Measurements from ENCODE around the gene FOXI1.

The FOXI1 gene

DNA sequence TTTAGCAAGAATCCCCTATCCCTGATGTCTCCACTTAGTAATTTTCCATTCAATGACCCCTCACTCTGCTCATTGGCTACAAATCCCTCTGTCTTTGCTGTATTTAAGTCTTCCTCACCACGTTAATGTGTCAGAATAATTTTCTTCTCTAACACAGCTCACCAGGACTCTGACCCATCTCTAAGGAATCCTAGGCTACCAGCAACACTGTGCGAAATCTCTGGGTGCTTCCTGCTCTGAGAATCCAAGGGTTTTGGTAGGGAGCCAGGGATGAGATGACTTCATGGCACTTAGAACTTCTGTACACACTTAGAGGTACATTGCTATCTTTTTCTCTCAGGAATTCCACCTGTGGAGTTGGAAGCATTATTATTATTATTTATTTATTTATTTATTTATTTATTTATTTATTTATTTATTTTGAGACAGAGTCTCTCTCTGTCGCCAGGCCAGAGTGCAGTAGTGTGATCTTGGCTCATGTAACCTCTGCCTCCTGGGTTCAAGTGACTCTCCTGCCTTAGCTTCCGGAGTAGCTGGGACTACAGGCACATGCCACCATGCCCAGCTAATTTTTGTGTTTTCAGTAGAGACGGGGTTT is 53.5 kb downstream of the FOXI1 start (continued):
- TF ChIP-seq, protein P1, sequence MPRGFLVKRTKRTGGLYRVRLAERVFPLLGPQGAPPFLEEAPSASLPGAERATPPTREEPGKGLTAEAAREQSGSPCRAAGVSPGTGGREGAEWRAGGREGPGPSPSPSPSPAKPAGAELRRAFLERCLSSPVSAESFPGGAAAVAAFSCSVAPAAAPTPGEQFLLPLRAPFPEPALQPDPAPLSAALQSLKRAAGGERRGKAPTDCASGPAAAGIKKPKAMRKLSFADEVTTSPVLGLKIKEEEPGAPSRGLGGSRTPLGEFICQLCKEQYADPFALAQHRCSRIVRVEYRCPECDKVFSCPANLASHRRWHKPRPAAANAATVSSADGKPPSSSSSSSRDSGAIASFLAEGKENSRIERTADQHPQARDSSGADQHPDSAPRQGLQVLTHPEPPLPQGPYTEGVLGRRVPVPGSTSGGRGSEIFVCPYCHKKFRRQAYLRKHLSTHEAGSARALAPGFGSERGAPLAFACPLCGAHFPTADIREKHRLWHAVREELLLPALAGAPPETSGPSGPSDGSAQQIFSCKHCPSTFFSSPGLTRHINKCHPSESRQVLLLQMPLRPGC (tag by site-specific recombination; IDR thresholded peaks at IDR 0.05), result no peak
- TF ChIP-seq, protein P2, sequence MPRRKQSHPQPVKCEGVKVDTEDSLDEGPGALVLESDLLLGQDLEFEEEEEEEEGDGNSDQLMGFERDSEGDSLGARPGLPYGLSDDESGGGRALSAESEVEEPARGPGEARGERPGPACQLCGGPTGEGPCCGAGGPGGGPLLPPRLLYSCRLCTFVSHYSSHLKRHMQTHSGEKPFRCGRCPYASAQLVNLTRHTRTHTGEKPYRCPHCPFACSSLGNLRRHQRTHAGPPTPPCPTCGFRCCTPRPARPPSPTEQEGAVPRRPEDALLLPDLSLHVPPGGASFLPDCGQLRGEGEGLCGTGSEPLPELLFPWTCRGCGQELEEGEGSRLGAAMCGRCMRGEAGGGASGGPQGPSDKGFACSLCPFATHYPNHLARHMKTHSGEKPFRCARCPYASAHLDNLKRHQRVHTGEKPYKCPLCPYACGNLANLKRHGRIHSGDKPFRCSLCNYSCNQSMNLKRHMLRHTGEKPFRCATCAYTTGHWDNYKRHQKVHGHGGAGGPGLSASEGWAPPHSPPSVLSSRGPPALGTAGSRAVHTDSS (tag by site-specific recombination; IDR thresholded peaks at IDR 0.05), result no peak
- no peak for TF ChIP-seq ZNF132 (tag by site-specific recombination; IDR thresholded peaks at IDR 0.05; ENCODE audit: borderline replicate concordance)
- TF ChIP-seq MYNN (tag by site-specific recombination; IDR thresholded peaks at IDR 0.05; ENCODE audit: borderline replicate concordance), result no peak
- TF ChIP-seq, protein P3, sequence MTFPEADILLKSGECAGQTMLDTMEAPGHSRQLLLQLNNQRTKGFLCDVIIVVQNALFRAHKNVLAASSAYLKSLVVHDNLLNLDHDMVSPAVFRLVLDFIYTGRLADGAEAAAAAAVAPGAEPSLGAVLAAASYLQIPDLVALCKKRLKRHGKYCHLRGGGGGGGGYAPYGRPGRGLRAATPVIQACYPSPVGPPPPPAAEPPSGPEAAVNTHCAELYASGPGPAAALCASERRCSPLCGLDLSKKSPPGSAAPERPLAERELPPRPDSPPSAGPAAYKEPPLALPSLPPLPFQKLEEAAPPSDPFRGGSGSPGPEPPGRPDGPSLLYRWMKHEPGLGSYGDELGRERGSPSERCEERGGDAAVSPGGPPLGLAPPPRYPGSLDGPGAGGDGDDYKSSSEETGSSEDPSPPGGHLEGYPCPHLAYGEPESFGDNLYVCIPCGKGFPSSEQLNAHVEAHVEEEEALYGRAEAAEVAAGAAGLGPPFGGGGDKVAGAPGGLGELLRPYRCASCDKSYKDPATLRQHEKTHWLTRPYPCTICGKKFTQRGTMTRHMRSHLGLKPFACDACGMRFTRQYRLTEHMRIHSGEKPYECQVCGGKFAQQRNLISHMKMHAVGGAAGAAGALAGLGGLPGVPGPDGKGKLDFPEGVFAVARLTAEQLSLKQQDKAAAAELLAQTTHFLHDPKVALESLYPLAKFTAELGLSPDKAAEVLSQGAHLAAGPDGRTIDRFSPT (tag by site-specific recombination; IDR thresholded peaks at IDR 0.05), result no peak
- no peak for TF ChIP-seq BCL11B (tag by site-specific recombination; IDR thresholded peaks at IDR 0.05; ENCODE audit: low read depth)
- TF ChIP-seq, protein P4, sequence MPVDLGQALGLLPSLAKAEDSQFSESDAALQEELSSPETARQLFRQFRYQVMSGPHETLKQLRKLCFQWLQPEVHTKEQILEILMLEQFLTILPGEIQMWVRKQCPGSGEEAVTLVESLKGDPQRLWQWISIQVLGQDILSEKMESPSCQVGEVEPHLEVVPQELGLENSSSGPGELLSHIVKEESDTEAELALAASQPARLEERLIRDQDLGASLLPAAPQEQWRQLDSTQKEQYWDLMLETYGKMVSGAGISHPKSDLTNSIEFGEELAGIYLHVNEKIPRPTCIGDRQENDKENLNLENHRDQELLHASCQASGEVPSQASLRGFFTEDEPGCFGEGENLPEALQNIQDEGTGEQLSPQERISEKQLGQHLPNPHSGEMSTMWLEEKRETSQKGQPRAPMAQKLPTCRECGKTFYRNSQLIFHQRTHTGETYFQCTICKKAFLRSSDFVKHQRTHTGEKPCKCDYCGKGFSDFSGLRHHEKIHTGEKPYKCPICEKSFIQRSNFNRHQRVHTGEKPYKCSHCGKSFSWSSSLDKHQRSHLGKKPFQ (tag by site-specific recombination; IDR thresholded peaks at IDR 0.05), result no peak
- TF ChIP-seq, protein P5, sequence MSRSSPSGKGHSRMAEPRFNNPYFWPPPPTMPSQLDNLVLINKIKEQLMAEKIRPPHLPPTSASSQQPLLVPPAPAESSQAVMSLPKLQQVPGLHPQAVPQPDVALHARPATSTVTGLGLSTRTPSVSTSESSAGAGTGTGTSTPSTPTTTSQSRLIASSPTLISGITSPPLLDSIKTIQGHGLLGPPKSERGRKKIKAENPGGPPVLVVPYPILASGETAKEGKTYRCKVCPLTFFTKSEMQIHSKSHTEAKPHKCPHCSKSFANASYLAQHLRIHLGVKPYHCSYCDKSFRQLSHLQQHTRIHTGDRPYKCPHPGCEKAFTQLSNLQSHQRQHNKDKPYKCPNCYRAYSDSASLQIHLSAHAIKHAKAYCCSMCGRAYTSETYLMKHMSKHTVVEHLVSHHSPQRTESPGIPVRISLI (tag by site-specific recombination; IDR thresholded peaks at IDR 0.05), result no peak
- TF ChIP-seq REPIN1 (tag by site-specific recombination; IDR thresholded peaks at IDR 0.05; ENCODE audit: low read depth), result peak; percentile 35; the same call in 1 of the 2 replicates
- TF ChIP-seq ZNF140 (tag by site-specific recombination; IDR thresholded peaks at IDR 0.05), result peak; percentile 54; the same call in 1 of the 2 replicates
- TF ChIP-seq ZNF37A (tag by site-specific recombination; IDR thresholded peaks at IDR 0.05), result no peak
- TF ChIP-seq, protein P6, sequence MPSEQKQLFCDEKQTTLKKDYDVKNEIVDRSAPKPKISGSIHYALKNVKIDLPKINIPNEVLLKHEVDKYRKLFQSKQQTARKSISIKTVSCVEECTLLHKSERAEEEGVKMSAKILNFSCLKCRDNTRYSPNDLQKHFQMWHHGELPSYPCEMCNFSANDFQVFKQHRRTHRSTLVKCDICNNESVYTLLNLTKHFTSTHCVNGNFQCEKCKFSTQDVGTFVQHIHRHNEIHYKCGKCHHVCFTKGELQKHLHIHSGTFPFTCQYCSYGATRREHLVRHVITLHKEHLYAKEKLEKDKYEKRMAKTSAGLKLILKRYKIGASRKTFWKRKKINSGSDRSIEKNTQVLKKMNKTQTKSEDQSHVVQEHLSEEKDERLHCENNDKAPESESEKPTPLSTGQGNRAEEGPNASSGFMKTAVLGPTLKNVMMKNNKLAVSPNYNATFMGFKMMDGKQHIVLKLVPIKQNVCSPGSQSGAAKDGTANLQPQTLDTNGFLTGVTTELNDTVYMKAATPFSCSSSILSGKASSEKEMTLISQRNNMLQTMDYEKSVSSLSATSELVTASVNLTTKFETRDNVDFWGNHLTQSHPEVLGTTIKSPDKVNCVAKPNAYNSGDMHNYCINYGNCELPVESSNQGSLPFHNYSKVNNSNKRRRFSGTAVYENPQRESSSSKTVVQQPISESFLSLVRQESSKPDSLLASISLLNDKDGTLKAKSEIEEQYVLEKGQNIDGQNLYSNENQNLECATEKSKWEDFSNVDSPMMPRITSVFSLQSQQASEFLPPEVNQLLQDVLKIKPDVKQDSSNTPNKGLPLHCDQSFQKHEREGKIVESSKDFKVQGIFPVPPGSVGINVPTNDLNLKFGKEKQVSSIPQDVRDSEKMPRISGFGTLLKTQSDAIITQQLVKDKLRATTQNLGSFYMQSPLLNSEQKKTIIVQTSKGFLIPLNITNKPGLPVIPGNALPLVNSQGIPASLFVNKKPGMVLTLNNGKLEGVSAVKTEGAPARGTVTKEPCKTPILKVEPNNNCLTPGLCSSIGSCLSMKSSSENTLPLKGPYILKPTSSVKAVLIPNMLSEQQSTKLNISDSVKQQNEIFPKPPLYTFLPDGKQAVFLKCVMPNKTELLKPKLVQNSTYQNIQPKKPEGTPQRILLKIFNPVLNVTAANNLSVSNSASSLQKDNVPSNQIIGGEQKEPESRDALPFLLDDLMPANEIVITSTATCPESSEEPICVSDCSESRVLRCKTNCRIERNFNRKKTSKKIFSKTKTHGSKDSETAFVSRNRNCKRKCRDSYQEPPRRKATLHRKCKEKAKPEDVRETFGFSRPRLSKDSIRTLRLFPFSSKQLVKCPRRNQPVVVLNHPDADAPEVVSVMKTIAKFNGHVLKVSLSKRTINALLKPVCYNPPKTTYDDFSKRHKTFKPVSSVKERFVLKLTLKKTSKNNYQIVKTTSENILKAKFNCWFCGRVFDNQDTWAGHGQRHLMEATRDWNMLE (tag by site-specific recombination; conservative IDR thresholded peaks at IDR 0.05; ENCODE audit: low read depth), result peak; percentile 88
- TF ChIP-seq ZFP37 (tag by site-specific recombination; IDR thresholded peaks at IDR 0.05), result no peak
- TF ChIP-seq ZNF19 (tag by site-specific recombination; IDR thresholded peaks at IDR 0.05; ENCODE audit: low read depth), result no peak
- TF ChIP-seq ZNF423 (tag by site-specific recombination; IDR thresholded peaks at IDR 0.05), result no peak
- 0 out of 2 replicates have a peak, but pooled peaks have one; percentile 13 for TF ChIP-seq ZNF404 (tag by site-specific recombination; IDR thresholded peaks at IDR 0.05)
- peak; percentile 85 for TF ChIP-seq ZNF426 (tag by site-specific recombination; IDR thresholded peaks at IDR 0.05)
- no peak for TF ChIP-seq ZNF610 (tag by site-specific recombination; IDR thresholded peaks at IDR 0.05; ENCODE audit: borderline replicate concordance)
- TF ChIP-seq ZNF2 (tag by site-specific recombination; IDR thresholded peaks at IDR 0.05), result no peak
- TF ChIP-seq, protein P7, sequence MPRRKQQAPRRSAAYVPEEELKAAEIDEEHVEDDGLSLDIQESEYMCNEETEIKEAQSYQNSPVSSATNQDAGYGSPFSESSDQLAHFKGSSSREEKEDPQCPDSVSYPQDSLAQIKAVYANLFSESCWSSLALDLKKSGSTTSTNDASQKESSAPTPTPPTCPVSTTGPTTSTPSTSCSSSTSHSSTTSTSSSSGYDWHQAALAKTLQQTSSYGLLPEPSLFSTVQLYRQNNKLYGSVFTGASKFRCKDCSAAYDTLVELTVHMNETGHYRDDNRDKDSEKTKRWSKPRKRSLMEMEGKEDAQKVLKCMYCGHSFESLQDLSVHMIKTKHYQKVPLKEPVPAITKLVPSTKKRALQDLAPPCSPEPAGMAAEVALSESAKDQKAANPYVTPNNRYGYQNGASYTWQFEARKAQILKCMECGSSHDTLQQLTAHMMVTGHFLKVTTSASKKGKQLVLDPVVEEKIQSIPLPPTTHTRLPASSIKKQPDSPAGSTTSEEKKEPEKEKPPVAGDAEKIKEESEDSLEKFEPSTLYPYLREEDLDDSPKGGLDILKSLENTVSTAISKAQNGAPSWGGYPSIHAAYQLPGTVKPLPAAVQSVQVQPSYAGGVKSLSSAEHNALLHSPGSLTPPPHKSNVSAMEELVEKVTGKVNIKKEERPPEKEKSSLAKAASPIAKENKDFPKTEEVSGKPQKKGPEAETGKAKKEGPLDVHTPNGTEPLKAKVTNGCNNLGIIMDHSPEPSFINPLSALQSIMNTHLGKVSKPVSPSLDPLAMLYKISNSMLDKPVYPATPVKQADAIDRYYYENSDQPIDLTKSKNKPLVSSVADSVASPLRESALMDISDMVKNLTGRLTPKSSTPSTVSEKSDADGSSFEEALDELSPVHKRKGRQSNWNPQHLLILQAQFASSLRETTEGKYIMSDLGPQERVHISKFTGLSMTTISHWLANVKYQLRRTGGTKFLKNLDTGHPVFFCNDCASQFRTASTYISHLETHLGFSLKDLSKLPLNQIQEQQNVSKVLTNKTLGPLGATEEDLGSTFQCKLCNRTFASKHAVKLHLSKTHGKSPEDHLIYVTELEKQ (tag by site-specific recombination; IDR thresholded peaks at IDR 0.05; ENCODE audit: borderline replicate concordance), result no peak
- no peak for TF ChIP-seq ZNF133 (tag by site-specific recombination; IDR thresholded peaks at IDR 0.05)
- 0 out of 2 replicates have a peak, but pooled peaks have one; percentile 47 for TF ChIP-seq ZXDB (tag by site-specific recombination; IDR thresholded peaks at IDR 0.05)

Measured in HEK293 (cell line).